H9 (cell line): ENCODE measurements around the gene BEX3. TPM values are rescaled to one million over a fixed set of nuclear protein-coding genes. Genes with fewer than 3 reads are reported as not detected.

Experiments
- DNase-seq: peaks from one replicate; pipeline ENCODE4 v3.0.0-alpha.2; 2017
- H2AFZ ChIP-seq: one replicate; pipeline ENCODE4 v1.6.1; 2013; ENCODE audit warnings: mild to moderate bottlenecking, low read length, control low read depth, moderate library complexity
- H2AK5ac ChIP-seq: 2 replicates; pipeline ENCODE4 v1.6.1; 2013; ENCODE audit warnings: low read length, control low read depth, mixed read lengths; ENCODE audit not compliant: insufficient read length
- H2BK120ac ChIP-seq: one replicate; pipeline ENCODE4 v1.6.1; 2013; ENCODE audit warnings: low read depth, mild to moderate bottlenecking, low read length, control low read depth, inconsistent platforms; ENCODE audit not compliant: poor library complexity, severe bottlenecking
- H2BK12ac ChIP-seq: 2 replicates; pipeline ENCODE4 v1.6.1; 2013; ENCODE audit warnings: low read length, control low read depth, mixed read lengths, low read depth; ENCODE audit not compliant: insufficient read length
- H2BK15ac ChIP-seq: 2 replicates; pipeline ENCODE4 v1.6.1; 2013; ENCODE audit warnings: low read depth, low read length, control low read depth
- H2BK20ac ChIP-seq: one replicate; pipeline ENCODE4 v1.6.1; 2013; ENCODE audit warnings: low read depth, mild to moderate bottlenecking, low read length, control low read depth, inconsistent platforms; ENCODE audit not compliant: poor library complexity, severe bottlenecking
- H2BK5ac ChIP-seq: 2 replicates; pipeline ENCODE4 v1.6.1; 2013; ENCODE audit warnings: low read length, control low read depth, mixed read lengths; ENCODE audit not compliant: insufficient read length
- H3K14ac ChIP-seq: 2 replicates; pipeline ENCODE4 v1.6.1; 2013; ENCODE audit warnings: low read length, control low read depth; ENCODE audit not compliant: insufficient read depth
- H3K18ac ChIP-seq: 2 replicates; pipeline ENCODE4 v1.6.1; 2013; ENCODE audit warnings: low read depth, mild to moderate bottlenecking, mixed read lengths, low read length, control low read depth; ENCODE audit not compliant: insufficient read length
- H3K23ac ChIP-seq: 2 replicates; pipeline ENCODE4 v1.6.1; 2013; ENCODE audit warnings: low read length, control low read depth, mixed read lengths, low read depth; ENCODE audit not compliant: insufficient read length
- H3K23me2 ChIP-seq: 2 replicates; pipeline ENCODE4 v1.6.1; 2013; ENCODE audit warnings: low read depth, mild to moderate bottlenecking, mixed read lengths, low read length, control low read depth; ENCODE audit not compliant: insufficient read length, poor library complexity, severe bottlenecking
- H3K27ac ChIP-seq: 2 replicates; pipeline ENCODE4 v1.5.1; 2013; ENCODE audit warnings: low read length, control low read depth, mixed read lengths, low read depth; ENCODE audit not compliant: insufficient read length
- H3K27me3 ChIP-seq: 2 replicates; pipeline ENCODE4 v1.6.1; 2013; ENCODE audit warnings: low read length, control low read depth, inconsistent platforms; ENCODE audit not compliant: insufficient read depth
- H3K4ac ChIP-seq: 2 replicates; pipeline ENCODE4 v1.6.1; 2013; ENCODE audit warnings: low read depth, mild to moderate bottlenecking, control low read depth, inconsistent platforms, low read length, moderate library complexity
- H3K4me1 ChIP-seq: 2 replicates; pipeline ENCODE4 v1.6.1; 2013; ENCODE audit warnings: low read length, control low read depth, inconsistent platforms; ENCODE audit not compliant: insufficient read depth
- H3K4me2 ChIP-seq: 2 replicates; pipeline ENCODE4 v1.6.1; 2013; ENCODE audit warnings: low read length, control low read depth, mixed read lengths; ENCODE audit not compliant: insufficient read length, insufficient read depth
- H3K56ac ChIP-seq: 2 replicates; pipeline ENCODE4 v1.6.1; 2013; ENCODE audit warnings: low read depth, mild to moderate bottlenecking, mixed read lengths, low read length, control low read depth; ENCODE audit not compliant: insufficient read length
- H3K79me1 ChIP-seq: 2 replicates; pipeline ENCODE4 v1.6.1; 2013; ENCODE audit warnings: low read depth, mild to moderate bottlenecking, moderate library complexity, low read length, control low read depth, inconsistent platforms; ENCODE audit not compliant: insufficient read depth, poor library complexity, severe bottlenecking
- H3K79me2 ChIP-seq: 2 replicates; pipeline ENCODE4 v1.6.1; 2013; ENCODE audit warnings: low read length, control low read depth, inconsistent platforms; ENCODE audit not compliant: insufficient read depth
- H3K9ac ChIP-seq: 2 replicates; pipeline ENCODE4 v1.6.1; 2013; ENCODE audit warnings: low read length, control low read depth, mixed read lengths; ENCODE audit not compliant: insufficient read length; ENCODE audit errors: extremely low read depth
- H3K9me3 ChIP-seq: one replicate; pipeline ENCODE4 v1.6.1; 2013; ENCODE audit warnings: low read depth, low read length, inconsistent platforms; ENCODE audit not compliant: control insufficient read depth
- H3T11ph ChIP-seq: one replicate; pipeline ENCODE4 v1.6.1; 2013; ENCODE audit warnings: mild to moderate bottlenecking, low read length, control low read depth, inconsistent platforms
- H4K20me1 ChIP-seq: one replicate; pipeline ENCODE4 v1.6.1; 2013; ENCODE audit not compliant: control insufficient read depth, insufficient read length, insufficient read depth
- H4K5ac ChIP-seq: 2 replicates; pipeline ENCODE4 v1.6.1; 2013; ENCODE audit warnings: low read depth, mild to moderate bottlenecking, mixed read lengths, low read length, control low read depth; ENCODE audit not compliant: insufficient read length
- H4K8ac ChIP-seq: replicated peaks from 2 replicates; pipeline ENCODE4 v1.6.1; 2013; ENCODE audit warnings: low read length, control low read depth, mixed read lengths, low read depth; ENCODE audit not compliant: insufficient read length
- H4K91ac ChIP-seq: 2 replicates; pipeline ENCODE4 v1.6.1; 2013; ENCODE audit warnings: low read depth, mild to moderate bottlenecking, moderate library complexity, mixed read lengths, low read length, control low read depth; ENCODE audit not compliant: insufficient read length
- H3K27ac Mint-ChIP-seq, 3 experiments: 2 replicates in 2 of 3; 3 replicates in 1 of 3; pipeline ENCODE4 v1.8.0; 2020 to 2021; ENCODE audit warnings: mixed read lengths in 3 of 3, mild to moderate bottlenecking in 1 of 3, moderate library complexity in 1 of 3
- H3K27me3 Mint-ChIP-seq: 2 replicates; pipeline ENCODE4 v1.8.0; 2021; ENCODE audit warnings: low read depth, mild to moderate bottlenecking, moderate library complexity, mixed read lengths
- H3K36me3 Mint-ChIP-seq, 3 experiments: 2 replicates in 2 of 3; 3 replicates in 1 of 3; pipeline ENCODE4 v1.8.0; 2020 to 2021; ENCODE audit warnings: low read depth in 3 of 3, mixed read lengths in 3 of 3; ENCODE audit not compliant: insufficient read depth in 1 of 3
- H3K4me1 Mint-ChIP-seq, 2 experiments: 2 replicates each; pipeline ENCODE4 v1.8.0; 2020; ENCODE audit warnings: mixed read lengths in 2 of 2
- H3K4me3 Mint-ChIP-seq, 2 experiments: 2 replicates in 1 of 2; 3 replicates in 1 of 2; pipeline ENCODE4 v1.8.0; 2020 to 2021; ENCODE audit warnings: mild to moderate bottlenecking in 2 of 2, mixed read lengths in 2 of 2, moderate library complexity in 1 of 2
- H3K9me3 Mint-ChIP-seq, 2 experiments: 2 replicates in 1 of 2; 3 replicates in 1 of 2; pipeline ENCODE4 v1.8.0; 2020; ENCODE audit warnings: mild to moderate bottlenecking in 2 of 2, mixed read lengths in 2 of 2, moderate library complexity in 1 of 2
- WGBS: extraction: QIAGEN DNeasy Blood & Tissue Kit; methylation state at CpG from one replicate; pipeline ENCODE4 v1.1.7; 2013; ENCODE audit warnings: missing lambda C conversion rate, low lambda C conversion rate, mixed read lengths; ENCODE audit not compliant: insufficient read length; ENCODE audit errors: extremely low coverage; 5-methylcytosine and 5-hydroxymethylcytosine counted together
- total RNA-seq: library from RNA; stranded (reverse); gene quantifications from 2 replicates; pipeline ENCODE4 v1.2.1, GENCODE V29; 2021
- TF ChIP-seq, protein P1 (sequence below): fragments of 200-600 bp; sonication (generic); conservative IDR thresholded peaks from 3 replicates; pipeline ENCODE4 v1.8.0; 2021; ENCODE audit warnings: antibody characterized with exemption, mild to moderate bottlenecking

The BEX3 gene
- total RNA-seq, 1 experiment from 2014 or later: 305 TPM

GRCh38 chrX:103413705-103414387 lies 37.5 kb downstream of the BEX3 start:
- Histone ChIP-seq H4K8ac (no peak overlapping the region), H3K23ac (no peak overlapping the region), H2AK5ac (no peak overlapping the region), H3K4ac (no peak overlapping the region), H3K27me3 (no peaks in the 10 kb centered on the region), H3T11ph (no peak overlapping the region), H2BK120ac (no peak overlapping the region), H2BK20ac (no peak overlapping the region), H3K18ac (no peak overlapping the region), H2BK5ac (no peak overlapping the region), H4K5ac (no peak overlapping the region), H3K9me3 (no peaks in the 10 kb centered on the region), H2AFZ (no peak overlapping the region), H3K56ac (no peak overlapping the region), H3K14ac (no peak overlapping the region; the same call in 1 of the 2 replicates), H3K23me2 (no peaks in the 10 kb centered on the region), H2BK12ac (no peak overlapping the region), H3K79me1 (no peaks in the 10 kb centered on the region), H3K4me2 (no peak overlapping the region), H2BK15ac (no peak overlapping the region), H4K20me1 (peaks cover 6% of the 10 kb centered on the region), H3K4me1 (no peaks in the 10 kb centered on the region; the same call in 1 of the 2 replicates), H3K27ac (no peak overlapping the region), H4K91ac (no peak overlapping the region), H3K79me2 (peaks cover 4% of the 10 kb centered on the region; the same call in 1 of the 2 replicates), H3K9ac (no peak overlapping the region)
- H3K4me1 Mint-ChIP-seq: peaks cover 13% of the 10 kb centered on the region in 2 experiments
- TF ChIP-seq, protein P1, sequence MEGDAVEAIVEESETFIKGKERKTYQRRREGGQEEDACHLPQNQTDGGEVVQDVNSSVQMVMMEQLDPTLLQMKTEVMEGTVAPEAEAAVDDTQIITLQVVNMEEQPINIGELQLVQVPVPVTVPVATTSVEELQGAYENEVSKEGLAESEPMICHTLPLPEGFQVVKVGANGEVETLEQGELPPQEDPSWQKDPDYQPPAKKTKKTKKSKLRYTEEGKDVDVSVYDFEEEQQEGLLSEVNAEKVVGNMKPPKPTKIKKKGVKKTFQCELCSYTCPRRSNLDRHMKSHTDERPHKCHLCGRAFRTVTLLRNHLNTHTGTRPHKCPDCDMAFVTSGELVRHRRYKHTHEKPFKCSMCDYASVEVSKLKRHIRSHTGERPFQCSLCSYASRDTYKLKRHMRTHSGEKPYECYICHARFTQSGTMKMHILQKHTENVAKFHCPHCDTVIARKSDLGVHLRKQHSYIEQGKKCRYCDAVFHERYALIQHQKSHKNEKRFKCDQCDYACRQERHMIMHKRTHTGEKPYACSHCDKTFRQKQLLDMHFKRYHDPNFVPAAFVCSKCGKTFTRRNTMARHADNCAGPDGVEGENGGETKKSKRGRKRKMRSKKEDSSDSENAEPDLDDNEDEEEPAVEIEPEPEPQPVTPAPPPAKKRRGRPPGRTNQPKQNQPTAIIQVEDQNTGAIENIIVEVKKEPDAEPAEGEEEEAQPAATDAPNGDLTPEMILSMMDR: no peak
- H3K36me3 Mint-ChIP-seq: peaks cover 12 to 23% (median 19%) of the 10 kb centered on the region in 3 experiments; a peak in 6 of 7 replicates
- no peak overlapping the region for H3K4me3 Mint-ChIP-seq
- WGBS: no CpG with 5 or more reads among the region's 8 CpGs
- peaks cover 12% of the 10 kb centered on the region for H3K27me3 Mint-ChIP-seq
- H3K27ac Mint-ChIP-seq: no peak overlapping the region; a peak in 1 of 7 replicates
- no peak for DNase-seq
- H3K9me3 Mint-ChIP-seq: peaks cover 3 to 51% of the 10 kb centered on the region in 2 experiments
